Gastrocnemius medialis (tissue), 4 donors: ENCODE data around the gene EHD2.

Experiments
- POLR2A ChIP-seq, 2 donors: fragments of 450-650 bp; IDR thresholded peaks; one replicate each; pipeline ENCODE4 v1.6.1; 2017; ENCODE audit warnings: antibody characterized with exemption in 2 of 2, mild to moderate bottlenecking in 2 of 2, moderate library complexity in 2 of 2
- TF ChIP-seq, protein P1 (sequence below), 5 experiments: fragments of 450-650 bp in 3 of 5; fragments of 200-600 bp in 2 of 5; sonication (generic) in 2 of 5; IDR thresholded peaks in 4 of 5; conservative IDR thresholded peaks in 1 of 5; 1 replicate in 4 of 5; 2 replicates in 1 of 5; pipeline ENCODE4 v1.5.1; 2016 to 2019; ENCODE audit warnings: antibody characterized with exemption in 5 of 5, mild to moderate bottlenecking in 3 of 5, moderate library complexity in 3 of 5

GRCh38 chr19:47670736-47671135 is 42.5 kb upstream of the EHD2 start:
- TF ChIP-seq, protein P1, sequence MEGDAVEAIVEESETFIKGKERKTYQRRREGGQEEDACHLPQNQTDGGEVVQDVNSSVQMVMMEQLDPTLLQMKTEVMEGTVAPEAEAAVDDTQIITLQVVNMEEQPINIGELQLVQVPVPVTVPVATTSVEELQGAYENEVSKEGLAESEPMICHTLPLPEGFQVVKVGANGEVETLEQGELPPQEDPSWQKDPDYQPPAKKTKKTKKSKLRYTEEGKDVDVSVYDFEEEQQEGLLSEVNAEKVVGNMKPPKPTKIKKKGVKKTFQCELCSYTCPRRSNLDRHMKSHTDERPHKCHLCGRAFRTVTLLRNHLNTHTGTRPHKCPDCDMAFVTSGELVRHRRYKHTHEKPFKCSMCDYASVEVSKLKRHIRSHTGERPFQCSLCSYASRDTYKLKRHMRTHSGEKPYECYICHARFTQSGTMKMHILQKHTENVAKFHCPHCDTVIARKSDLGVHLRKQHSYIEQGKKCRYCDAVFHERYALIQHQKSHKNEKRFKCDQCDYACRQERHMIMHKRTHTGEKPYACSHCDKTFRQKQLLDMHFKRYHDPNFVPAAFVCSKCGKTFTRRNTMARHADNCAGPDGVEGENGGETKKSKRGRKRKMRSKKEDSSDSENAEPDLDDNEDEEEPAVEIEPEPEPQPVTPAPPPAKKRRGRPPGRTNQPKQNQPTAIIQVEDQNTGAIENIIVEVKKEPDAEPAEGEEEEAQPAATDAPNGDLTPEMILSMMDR (IDR thresholded peaks at IDR 0.05 in 4 of 5, conservative IDR thresholded peaks at IDR 0.05 in 1 of 5) = no peak
- no peak for TF ChIP-seq POLR2A (IDR thresholded peaks at IDR 0.05)
